ENCODE measurements around the gene OPCML.

GRCh38 chr11:132907651-132908413 lies 624.5 kb downstream of the OPCML start:
- no peak for TF ChIP-seq CTCF (IDR thresholded peaks at IDR 0.05)
- no peak for TF ChIP-seq POLR2A (IDR thresholded peaks at IDR 0.05)
